Measurements from ENCODE around the gene NEMP2.
A peak's percentile ranks its signal among the peaks of the same experiment; 100 is the strongest.

Gene NEMP2

GRCh38 chr2:190534310-190535120 is at the start of gene NEMP2:
NEMP2 (minus strand) TSS chr2:190534722; CDS start chr2:190534655, 67 bp downstream.
- DNase-seq, result peak; percentile 91

GRCh38 chr2:190583507-190584337 is 49.2 kb upstream of the NEMP2 start:
- DNase-seq, result no peak

GRCh38 chr2:190582736-190583506 is 48.4 kb upstream of the NEMP2 start:
- DNase-seq, result peak; percentile 23

DNA sequence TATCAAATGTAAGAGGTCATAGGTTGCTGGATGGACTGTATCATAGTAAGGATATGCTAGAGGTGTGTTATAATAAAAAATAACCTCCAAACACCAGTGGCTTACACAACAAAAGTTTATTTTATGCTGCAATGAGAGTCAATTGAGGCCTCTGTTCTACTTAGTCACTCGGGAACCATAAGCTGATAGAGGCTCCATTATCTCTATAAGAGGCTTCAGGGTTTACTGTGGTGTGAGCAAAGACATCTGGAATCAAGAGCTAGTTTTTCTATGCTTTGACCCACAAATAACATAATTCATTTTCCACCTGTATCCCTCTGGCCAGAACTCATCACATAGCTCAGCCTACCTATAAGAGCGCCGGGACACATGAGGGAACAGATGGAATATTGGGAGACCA is 47.5 kb upstream of the NEMP2 start:
- DNase-seq, result no peak

DNA sequence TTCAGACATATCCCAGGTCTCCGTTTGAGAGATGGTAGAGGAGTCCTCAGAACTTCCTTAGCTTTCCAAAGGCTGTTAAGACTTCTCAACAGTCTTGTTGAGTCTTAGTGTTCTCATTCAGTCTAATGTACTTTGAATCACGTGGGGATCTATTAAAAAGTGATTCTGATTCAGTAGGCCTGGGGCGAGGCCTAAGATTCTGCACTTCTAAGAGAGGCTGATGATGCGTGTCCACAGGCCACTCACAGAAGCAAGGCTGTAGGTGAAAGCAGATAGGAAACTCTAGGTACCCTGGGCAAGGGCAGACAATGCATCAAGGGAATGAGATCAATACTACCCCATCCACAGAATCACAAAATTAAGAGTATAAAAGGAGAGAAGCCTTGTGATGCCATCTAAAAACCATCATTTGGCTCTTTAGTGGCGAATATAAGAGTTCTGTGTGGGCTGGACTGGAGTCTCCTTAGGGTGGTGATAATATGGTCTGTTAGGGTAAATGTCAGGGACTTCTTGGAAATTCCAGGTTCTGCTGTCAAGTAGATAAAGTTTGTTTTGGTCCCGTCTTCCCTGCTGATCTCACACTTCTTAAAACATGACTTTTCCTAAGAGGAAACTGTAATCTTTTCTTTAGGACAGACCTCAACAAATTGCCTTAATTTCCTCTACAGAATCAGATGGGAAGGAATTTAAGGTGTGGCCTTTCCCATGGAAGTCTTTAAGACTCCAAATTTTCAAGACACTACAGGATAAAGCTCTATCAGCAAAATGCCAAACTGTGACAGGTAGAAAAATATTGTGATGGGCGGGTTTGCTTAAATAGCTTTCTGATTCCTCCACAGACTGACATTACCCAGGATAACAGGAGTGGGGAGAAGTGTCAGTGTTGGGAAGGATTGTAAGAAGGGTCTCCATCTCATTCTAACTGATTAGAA is 45.7 kb upstream of the NEMP2 start:
- DNase-seq, result no peak

- no peak for DNase-seq
These were observed 44.5 kb upstream of the NEMP2 start for GRCh38 chr2:190579058-190579410.

DNA sequence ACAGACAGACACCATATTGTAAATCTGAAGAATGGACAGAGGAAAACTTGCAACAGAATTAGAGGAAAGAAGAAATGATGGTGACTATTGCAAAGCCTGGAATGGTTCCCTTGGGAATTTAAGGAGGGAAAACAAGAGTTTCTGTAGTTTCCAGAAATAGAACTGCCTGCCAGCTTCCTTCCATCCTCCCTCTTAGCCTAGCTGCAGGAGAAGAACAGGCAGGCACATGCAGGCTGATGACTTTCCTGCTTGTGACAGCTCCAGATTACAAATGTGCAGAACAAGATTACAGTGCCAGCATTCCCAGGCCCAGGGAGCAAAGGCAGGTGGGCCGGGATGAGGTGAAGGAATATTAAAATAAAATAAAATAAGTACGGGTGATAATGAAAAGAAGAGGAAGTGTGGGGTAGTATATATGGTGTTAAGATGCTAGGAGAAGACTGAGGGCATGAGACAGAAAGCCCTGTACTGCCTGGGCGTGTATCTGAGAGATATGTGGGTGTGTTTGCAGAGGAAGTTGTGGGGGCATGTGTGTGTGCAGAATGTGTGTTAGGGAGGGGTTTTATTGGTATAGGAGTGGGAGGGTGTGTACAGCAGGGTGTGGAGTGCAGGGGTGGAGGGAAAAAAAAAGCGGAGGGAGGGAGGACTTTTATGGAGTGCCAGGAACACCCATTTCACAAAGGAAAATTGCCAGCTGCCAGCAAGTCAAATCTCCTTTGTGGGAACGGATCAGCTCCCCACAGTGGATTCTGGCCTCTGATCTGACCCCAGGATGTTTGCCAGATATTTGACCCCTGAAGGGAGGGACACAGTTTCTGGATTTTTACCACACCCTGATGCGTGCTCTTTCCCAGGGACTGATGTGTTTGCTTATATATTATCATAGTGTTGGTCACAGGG is 43.9 kb upstream of the NEMP2 start:
- DNase-seq, result no peak

- no peak for DNase-seq
These were observed 42.1 kb upstream of the NEMP2 start for GRCh38 chr2:190576573-190576972.

GRCh38 chr2:190575263-190575662 is 40.7 kb upstream of the NEMP2 start:
- no peak for DNase-seq

- no peak for DNase-seq
These were observed 39.6 kb upstream of the NEMP2 start for GRCh38 chr2:190574169-190574568.

DNA sequence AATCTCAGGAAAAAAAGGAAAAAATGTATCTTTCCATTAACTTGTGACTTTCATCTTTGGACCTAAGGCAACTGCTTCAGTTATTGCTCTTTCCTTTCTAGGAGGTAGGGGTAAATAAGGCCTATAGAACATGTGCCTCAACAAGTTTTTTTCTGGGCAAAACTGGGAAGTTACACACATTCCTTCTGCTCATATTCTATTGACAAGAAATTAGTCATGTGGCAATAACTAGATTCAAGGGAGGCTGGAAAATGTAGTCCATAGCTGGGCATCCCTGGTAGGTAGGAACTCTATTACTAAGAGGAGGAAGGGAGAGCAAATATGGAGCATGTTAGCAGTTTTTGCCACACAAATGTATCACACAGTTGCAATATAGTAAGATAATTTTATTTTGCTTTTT is 37.7 kb upstream of the NEMP2 start:
- DNase-seq, result no peak

DNA sequence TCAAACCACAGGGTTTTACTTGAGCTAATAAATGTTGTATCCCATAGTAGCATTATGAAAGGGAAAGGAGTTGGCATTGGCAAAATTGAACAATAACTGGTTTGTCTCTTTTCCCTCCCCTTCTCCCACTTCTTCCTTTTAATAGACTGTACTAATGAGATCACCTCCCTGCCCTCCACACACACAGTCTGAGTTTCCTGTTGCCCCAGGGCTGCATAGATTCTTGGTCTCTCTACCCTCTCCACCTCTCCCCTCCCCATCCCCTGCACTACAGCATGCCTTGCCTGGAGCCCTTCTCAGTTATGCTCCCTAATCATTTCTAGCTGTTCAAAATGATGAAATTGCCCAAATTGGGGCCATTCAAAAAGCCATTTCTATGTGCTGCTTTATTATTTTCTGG is 37.2 kb upstream of the NEMP2 start:
- DNase-seq, result no peak

GRCh38 chr2:190570871-190571270 is 36.3 kb upstream of the NEMP2 start:
- no peak for DNase-seq

- no peak for DNase-seq
These were observed 35.7 kb upstream of the NEMP2 start for GRCh38 chr2:190569994-190570755.

DNA sequence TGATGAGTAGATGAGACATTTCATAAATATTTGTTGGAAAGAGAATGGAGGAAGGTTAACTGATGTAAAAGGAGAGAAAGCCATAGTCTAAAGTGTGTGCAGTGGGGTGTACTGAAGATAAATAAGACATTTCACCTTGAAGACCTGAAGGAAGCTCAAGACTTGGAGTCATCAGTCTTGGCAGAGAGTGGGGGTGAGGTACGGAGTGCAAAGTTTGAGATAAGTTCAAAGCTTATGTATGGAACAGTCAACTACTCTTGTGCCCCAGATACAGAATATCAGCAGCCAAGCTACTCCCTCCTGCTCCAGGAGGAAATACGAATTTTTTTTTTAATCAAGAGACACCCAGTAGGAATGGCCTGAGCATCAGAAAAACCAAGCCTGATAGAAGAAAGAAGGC is 30.3 kb upstream of the NEMP2 start:
- DNase-seq, result no peak

- DNase-seq, result no peak
These were observed 29.1 kb upstream of the NEMP2 start for GRCh38 chr2:190563646-190564045.

- DNase-seq, result no peak
These were observed 28.6 kb upstream of the NEMP2 start for GRCh38 chr2:190563109-190563508.

DNA sequence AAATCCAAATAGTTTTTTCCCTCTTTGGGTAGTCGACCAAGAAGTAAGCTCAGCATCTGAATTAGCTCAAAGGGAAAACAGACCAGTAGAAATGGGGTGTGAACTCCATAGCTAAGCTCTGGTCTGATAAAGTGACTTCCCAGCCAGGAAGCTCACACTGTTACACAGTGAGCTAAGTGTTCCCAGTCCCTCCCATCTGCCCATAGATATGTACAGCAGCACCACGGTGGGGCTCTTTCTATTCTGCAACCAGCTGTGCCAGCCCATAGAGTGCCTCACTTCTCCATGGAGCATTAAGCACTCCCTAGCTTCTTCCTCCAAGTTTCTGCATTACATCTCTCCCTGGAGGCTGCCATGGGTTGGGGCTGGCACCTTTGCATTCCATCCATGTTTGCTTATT is 27.6 kb upstream of the NEMP2 start:
- no peak for DNase-seq

DNA sequence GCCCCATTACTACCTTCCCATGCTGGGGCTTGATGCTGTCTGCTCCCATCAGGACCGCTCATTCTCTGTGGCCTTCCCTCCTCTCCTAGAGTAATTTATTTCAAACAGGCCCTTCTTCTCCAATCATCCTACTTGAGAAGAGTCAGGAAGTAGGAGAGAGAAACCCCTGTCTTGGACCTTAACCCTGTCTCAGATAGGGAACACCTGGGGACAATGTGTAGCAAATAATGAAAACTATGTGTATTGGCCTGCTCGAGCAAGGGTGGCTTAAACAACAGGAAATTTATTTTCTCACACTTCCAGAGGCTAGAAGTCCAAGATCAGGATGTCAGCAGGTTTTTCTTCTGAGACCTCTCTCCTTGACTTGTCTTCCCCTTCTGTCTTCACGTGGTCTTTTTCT is 26.6 kb upstream of the NEMP2 start:
- no peak for DNase-seq

- no peak for DNase-seq
These were observed 20.0 kb upstream of the NEMP2 start for GRCh38 chr2:190554357-190555006.

Data from activated CD4-positive, alpha-beta T cell treated with anti-CD3 and anti-CD28 coated beads, Interleukin-10, Interleukin-2, amounts not matched to agents 100 ng/mL and 50 ng/mL, durations not matched to agents 16 hours and 8 hours (primary cell).